ENCODE measurements around the gene GDPD2.

The GDPD2 gene

DNA sequence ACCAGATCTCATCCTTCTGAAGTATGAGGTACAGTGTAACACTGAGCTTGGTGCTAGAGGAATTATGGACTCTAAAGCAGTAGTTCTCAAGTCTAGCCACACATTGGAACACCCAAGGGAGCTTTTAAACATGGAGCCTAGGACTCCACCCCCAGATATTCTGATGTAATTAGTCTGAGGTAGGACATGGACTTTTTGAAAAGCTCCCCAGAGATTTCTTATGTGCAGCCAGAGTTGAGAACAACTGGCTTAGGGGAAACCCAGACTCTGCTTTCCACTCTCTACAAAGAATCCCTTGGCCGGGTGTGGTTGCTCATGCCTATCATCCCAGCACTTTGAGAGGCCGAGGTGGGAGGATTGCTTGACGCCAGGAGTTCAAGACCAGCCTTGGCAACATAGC lies 11.6 kb upstream of the GDPD2 start (continued):
- TF ChIP-seq, protein P1, sequence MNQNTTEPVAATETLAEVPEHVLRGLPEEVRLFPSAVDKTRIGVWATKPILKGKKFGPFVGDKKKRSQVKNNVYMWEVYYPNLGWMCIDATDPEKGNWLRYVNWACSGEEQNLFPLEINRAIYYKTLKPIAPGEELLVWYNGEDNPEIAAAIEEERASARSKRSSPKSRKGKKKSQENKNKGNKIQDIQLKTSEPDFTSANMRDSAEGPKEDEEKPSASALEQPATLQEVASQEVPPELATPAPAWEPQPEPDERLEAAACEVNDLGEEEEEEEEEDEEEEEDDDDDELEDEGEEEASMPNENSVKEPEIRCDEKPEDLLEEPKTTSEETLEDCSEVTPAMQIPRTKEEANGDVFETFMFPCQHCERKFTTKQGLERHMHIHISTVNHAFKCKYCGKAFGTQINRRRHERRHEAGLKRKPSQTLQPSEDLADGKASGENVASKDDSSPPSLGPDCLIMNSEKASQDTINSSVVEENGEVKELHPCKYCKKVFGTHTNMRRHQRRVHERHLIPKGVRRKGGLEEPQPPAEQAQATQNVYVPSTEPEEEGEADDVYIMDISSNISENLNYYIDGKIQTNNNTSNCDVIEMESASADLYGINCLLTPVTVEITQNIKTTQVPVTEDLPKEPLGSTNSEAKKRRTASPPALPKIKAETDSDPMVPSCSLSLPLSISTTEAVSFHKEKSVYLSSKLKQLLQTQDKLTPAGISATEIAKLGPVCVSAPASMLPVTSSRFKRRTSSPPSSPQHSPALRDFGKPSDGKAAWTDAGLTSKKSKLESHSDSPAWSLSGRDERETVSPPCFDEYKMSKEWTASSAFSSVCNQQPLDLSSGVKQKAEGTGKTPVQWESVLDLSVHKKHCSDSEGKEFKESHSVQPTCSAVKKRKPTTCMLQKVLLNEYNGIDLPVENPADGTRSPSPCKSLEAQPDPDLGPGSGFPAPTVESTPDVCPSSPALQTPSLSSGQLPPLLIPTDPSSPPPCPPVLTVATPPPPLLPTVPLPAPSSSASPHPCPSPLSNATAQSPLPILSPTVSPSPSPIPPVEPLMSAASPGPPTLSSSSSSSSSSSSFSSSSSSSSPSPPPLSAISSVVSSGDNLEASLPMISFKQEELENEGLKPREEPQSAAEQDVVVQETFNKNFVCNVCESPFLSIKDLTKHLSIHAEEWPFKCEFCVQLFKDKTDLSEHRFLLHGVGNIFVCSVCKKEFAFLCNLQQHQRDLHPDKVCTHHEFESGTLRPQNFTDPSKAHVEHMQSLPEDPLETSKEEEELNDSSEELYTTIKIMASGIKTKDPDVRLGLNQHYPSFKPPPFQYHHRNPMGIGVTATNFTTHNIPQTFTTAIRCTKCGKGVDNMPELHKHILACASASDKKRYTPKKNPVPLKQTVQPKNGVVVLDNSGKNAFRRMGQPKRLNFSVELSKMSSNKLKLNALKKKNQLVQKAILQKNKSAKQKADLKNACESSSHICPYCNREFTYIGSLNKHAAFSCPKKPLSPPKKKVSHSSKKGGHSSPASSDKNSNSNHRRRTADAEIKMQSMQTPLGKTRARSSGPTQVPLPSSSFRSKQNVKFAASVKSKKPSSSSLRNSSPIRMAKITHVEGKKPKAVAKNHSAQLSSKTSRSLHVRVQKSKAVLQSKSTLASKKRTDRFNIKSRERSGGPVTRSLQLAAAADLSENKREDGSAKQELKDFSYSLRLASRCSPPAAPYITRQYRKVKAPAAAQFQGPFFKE (tag by site-specific recombination; IDR thresholded peaks at IDR 0.05; ENCODE audit: borderline replicate concordance): no peak
- TF ChIP-seq ZNF184 (tag by site-specific recombination; IDR thresholded peaks at IDR 0.05): no peak
- TF ChIP-seq, protein P2, sequence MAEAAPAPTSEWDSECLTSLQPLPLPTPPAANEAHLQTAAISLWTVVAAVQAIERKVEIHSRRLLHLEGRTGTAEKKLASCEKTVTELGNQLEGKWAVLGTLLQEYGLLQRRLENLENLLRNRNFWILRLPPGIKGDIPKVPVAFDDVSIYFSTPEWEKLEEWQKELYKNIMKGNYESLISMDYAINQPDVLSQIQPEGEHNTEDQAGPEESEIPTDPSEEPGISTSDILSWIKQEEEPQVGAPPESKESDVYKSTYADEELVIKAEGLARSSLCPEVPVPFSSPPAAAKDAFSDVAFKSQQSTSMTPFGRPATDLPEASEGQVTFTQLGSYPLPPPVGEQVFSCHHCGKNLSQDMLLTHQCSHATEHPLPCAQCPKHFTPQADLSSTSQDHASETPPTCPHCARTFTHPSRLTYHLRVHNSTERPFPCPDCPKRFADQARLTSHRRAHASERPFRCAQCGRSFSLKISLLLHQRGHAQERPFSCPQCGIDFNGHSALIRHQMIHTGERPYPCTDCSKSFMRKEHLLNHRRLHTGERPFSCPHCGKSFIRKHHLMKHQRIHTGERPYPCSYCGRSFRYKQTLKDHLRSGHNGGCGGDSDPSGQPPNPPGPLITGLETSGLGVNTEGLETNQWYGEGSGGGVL (tag by site-specific recombination; IDR thresholded peaks at IDR 0.05): no peak
- TF ChIP-seq ZNF114 (tag by site-specific recombination; IDR thresholded peaks at IDR 0.05): no peak
- TF ChIP-seq KLF7 (tag by site-specific recombination; IDR thresholded peaks at IDR 0.05; ENCODE audit: borderline replicate concordance): no peak
- no peak for TF ChIP-seq ZNF133 (tag by site-specific recombination; IDR thresholded peaks at IDR 0.05)
- TF ChIP-seq, protein P3, sequence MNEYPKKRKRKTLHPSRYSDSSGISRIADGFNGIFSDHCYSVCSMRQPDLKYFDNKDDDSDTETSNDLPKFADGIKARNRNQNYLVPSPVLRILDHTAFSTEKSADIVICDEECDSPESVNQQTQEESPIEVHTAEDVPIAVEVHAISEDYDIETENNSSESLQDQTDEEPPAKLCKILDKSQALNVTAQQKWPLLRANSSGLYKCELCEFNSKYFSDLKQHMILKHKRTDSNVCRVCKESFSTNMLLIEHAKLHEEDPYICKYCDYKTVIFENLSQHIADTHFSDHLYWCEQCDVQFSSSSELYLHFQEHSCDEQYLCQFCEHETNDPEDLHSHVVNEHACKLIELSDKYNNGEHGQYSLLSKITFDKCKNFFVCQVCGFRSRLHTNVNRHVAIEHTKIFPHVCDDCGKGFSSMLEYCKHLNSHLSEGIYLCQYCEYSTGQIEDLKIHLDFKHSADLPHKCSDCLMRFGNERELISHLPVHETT (tag by site-specific recombination; IDR thresholded peaks at IDR 0.05): no peak
- TF ChIP-seq, protein P4, sequence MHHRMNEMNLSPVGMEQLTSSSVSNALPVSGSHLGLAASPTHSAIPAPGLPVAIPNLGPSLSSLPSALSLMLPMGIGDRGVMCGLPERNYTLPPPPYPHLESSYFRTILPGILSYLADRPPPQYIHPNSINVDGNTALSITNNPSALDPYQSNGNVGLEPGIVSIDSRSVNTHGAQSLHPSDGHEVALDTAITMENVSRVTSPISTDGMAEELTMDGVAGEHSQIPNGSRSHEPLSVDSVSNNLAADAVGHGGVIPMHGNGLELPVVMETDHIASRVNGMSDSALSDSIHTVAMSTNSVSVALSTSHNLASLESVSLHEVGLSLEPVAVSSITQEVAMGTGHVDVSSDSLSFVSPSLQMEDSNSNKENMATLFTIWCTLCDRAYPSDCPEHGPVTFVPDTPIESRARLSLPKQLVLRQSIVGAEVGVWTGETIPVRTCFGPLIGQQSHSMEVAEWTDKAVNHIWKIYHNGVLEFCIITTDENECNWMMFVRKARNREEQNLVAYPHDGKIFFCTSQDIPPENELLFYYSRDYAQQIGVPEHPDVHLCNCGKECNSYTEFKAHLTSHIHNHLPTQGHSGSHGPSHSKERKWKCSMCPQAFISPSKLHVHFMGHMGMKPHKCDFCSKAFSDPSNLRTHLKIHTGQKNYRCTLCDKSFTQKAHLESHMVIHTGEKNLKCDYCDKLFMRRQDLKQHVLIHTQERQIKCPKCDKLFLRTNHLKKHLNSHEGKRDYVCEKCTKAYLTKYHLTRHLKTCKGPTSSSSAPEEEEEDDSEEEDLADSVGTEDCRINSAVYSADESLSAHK (tag by site-specific recombination; IDR thresholded peaks at IDR 0.05): no peak
- no peak for TF ChIP-seq REPIN1 (tag by site-specific recombination; IDR thresholded peaks at IDR 0.05; ENCODE audit: low read depth)
- TF ChIP-seq ZNF501 (tag by site-specific recombination; IDR thresholded peaks at IDR 0.05): no peak

DNA sequence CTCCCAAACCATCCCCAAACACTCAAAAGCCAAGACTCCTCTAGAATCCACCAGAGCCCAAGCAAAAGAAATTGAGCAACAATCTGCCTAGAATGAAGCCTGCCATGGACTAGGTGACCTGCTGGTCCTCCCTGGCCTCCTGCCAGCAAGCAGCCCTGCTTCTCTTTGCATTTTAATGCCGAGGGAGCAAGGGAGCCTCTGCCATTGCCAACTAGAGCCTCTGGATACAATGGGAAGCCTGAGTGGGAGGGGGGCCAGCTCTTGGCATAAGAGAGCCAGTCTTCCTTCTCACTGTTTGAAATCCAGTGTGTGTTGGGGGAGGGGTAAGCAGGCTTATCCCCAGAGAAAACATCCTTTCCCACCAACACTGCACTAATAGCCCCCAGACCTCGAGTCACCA lies 1.5 kb upstream of the GDPD2 start:
- no peak overlapping the region for H3K4me3 ChIP-seq (ENCODE audit: low read depth, low read length)
- ChIA-PET POLR2A (no interaction called here), CTCF (interaction anchor here (0.5 to 0.7 kb wide), 3 partner anchors 27 to 91 kb away, joined by 3 to 4 read pairs (median 4); no protein-coding TSS in a partner anchor)
- H3K27ac ChIP-seq (ENCODE audit: extremely low read depth, low read depth, low read length): no peak overlapping the region
- no peaks in the 10 kb centered on the region for H3K4me1 ChIP-seq (ENCODE audit: control insufficient read depth, insufficient read depth, low read length)
- H3K9me3 ChIP-seq (ENCODE audit: control insufficient read depth, insufficient read depth, low read depth, low read length): no peaks in the 10 kb centered on the region
- H3K36me3 ChIP-seq (ENCODE audit: control insufficient read depth in 2 of 2, insufficient read depth in 1 of 2, low read length in 2 of 2): peaks cover 3 to 37% of the 10 kb centered on the region in 2 experiments; a peak in 2 of 3 replicates
- TF ChIP-seq ZNF423 (tag by site-specific recombination; IDR thresholded peaks at IDR 0.05) (no peak), GLI4 (tag by site-specific recombination; IDR thresholded peaks at IDR 0.05) (no peak), MYNN (tag by site-specific recombination; IDR thresholded peaks at IDR 0.05; ENCODE audit: borderline replicate concordance) (no peak), ZNF175 (tag by site-specific recombination; IDR thresholded peaks at IDR 0.05) (no peak)
- TF ChIP-seq, protein P5, sequence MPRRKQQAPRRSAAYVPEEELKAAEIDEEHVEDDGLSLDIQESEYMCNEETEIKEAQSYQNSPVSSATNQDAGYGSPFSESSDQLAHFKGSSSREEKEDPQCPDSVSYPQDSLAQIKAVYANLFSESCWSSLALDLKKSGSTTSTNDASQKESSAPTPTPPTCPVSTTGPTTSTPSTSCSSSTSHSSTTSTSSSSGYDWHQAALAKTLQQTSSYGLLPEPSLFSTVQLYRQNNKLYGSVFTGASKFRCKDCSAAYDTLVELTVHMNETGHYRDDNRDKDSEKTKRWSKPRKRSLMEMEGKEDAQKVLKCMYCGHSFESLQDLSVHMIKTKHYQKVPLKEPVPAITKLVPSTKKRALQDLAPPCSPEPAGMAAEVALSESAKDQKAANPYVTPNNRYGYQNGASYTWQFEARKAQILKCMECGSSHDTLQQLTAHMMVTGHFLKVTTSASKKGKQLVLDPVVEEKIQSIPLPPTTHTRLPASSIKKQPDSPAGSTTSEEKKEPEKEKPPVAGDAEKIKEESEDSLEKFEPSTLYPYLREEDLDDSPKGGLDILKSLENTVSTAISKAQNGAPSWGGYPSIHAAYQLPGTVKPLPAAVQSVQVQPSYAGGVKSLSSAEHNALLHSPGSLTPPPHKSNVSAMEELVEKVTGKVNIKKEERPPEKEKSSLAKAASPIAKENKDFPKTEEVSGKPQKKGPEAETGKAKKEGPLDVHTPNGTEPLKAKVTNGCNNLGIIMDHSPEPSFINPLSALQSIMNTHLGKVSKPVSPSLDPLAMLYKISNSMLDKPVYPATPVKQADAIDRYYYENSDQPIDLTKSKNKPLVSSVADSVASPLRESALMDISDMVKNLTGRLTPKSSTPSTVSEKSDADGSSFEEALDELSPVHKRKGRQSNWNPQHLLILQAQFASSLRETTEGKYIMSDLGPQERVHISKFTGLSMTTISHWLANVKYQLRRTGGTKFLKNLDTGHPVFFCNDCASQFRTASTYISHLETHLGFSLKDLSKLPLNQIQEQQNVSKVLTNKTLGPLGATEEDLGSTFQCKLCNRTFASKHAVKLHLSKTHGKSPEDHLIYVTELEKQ (tag by site-specific recombination; IDR thresholded peaks at IDR 0.05; ENCODE audit: borderline replicate concordance): no peak
- TF ChIP-seq, protein P6, sequence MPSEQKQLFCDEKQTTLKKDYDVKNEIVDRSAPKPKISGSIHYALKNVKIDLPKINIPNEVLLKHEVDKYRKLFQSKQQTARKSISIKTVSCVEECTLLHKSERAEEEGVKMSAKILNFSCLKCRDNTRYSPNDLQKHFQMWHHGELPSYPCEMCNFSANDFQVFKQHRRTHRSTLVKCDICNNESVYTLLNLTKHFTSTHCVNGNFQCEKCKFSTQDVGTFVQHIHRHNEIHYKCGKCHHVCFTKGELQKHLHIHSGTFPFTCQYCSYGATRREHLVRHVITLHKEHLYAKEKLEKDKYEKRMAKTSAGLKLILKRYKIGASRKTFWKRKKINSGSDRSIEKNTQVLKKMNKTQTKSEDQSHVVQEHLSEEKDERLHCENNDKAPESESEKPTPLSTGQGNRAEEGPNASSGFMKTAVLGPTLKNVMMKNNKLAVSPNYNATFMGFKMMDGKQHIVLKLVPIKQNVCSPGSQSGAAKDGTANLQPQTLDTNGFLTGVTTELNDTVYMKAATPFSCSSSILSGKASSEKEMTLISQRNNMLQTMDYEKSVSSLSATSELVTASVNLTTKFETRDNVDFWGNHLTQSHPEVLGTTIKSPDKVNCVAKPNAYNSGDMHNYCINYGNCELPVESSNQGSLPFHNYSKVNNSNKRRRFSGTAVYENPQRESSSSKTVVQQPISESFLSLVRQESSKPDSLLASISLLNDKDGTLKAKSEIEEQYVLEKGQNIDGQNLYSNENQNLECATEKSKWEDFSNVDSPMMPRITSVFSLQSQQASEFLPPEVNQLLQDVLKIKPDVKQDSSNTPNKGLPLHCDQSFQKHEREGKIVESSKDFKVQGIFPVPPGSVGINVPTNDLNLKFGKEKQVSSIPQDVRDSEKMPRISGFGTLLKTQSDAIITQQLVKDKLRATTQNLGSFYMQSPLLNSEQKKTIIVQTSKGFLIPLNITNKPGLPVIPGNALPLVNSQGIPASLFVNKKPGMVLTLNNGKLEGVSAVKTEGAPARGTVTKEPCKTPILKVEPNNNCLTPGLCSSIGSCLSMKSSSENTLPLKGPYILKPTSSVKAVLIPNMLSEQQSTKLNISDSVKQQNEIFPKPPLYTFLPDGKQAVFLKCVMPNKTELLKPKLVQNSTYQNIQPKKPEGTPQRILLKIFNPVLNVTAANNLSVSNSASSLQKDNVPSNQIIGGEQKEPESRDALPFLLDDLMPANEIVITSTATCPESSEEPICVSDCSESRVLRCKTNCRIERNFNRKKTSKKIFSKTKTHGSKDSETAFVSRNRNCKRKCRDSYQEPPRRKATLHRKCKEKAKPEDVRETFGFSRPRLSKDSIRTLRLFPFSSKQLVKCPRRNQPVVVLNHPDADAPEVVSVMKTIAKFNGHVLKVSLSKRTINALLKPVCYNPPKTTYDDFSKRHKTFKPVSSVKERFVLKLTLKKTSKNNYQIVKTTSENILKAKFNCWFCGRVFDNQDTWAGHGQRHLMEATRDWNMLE (tag by site-specific recombination; conservative IDR thresholded peaks at IDR 0.05; ENCODE audit: low read depth): no peak
